Mesendoderm (in vitro differentiated cells): ENCODE measurements around the gene GRIK4. TPM values are rescaled to one million over a fixed set of nuclear protein-coding genes. Genes with fewer than 3 reads are reported as not detected.

Source experiments
- DNase-seq: peaks from one replicate; pipeline ENCODE4 v3.0.0; 2013
- H2AK5ac ChIP-seq: 2 replicates; pipeline ENCODE4 v1.6.1; 2013; ENCODE audit warnings: low read length, inconsistent platforms
- H2BK120ac ChIP-seq: 2 replicates; pipeline ENCODE4 v1.6.1; 2013; ENCODE audit warnings: low read depth, mild to moderate bottlenecking, low read length, moderate library complexity, mixed read lengths
- H2BK15ac ChIP-seq: replicated peaks from 2 replicates; pipeline ENCODE4 v1.6.1; 2013; ENCODE audit warnings: low read depth, mild to moderate bottlenecking, moderate library complexity
- H2BK5ac ChIP-seq: 2 replicates; pipeline ENCODE4 v1.6.1; 2013; ENCODE audit warnings: low read length, inconsistent platforms
- H3K18ac ChIP-seq: 2 replicates; pipeline ENCODE4 v1.6.1; 2013; ENCODE audit warnings: mild to moderate bottlenecking, low read length, mixed read lengths
- H3K23ac ChIP-seq: one replicate; pipeline ENCODE4 v1.6.1; 2013; ENCODE audit warnings: low read length
- H3K27ac ChIP-seq: 2 replicates; pipeline ENCODE4 v1.5.1; 2013; ENCODE audit warnings: low read depth, mild to moderate bottlenecking, inconsistent platforms, low read length, moderate library complexity
- H3K27me3 ChIP-seq: 2 replicates; pipeline ENCODE4 v1.6.1; 2013; ENCODE audit warnings: low read length, control low read depth, mild to moderate bottlenecking, inconsistent platforms; ENCODE audit not compliant: insufficient read depth, poor library complexity
- H3K36me3 ChIP-seq: 2 replicates; pipeline ENCODE4 v1.6.1; 2013; ENCODE audit warnings: low read length, inconsistent platforms; ENCODE audit not compliant: control insufficient read depth, insufficient read depth
- H3K4ac ChIP-seq: one replicate; pipeline ENCODE4 v1.6.1; 2013; ENCODE audit warnings: low read depth, mild to moderate bottlenecking, low read length, moderate library complexity
- H3K4me1 ChIP-seq: 2 replicates; pipeline ENCODE4 v1.6.1; 2013; ENCODE audit warnings: low read depth, low read length, inconsistent platforms; ENCODE audit not compliant: control insufficient read depth
- H3K4me2 ChIP-seq: 2 replicates; pipeline ENCODE4 v1.6.1; 2013; ENCODE audit warnings: low read length
- H3K4me3 ChIP-seq: 2 replicates; pipeline ENCODE4 v1.5.1; 2013; ENCODE audit warnings: mild to moderate bottlenecking, low read length
- H3K56ac ChIP-seq: one replicate; pipeline ENCODE4 v1.6.1; 2013; ENCODE audit warnings: low read length
- H3K79me1 ChIP-seq: 2 replicates; pipeline ENCODE4 v1.6.1; 2013; ENCODE audit warnings: low read length, inconsistent platforms
- H3K79me2 ChIP-seq: 2 replicates; pipeline ENCODE4 v1.6.1; 2013; ENCODE audit warnings: mild to moderate bottlenecking, low read length; ENCODE audit not compliant: control insufficient read depth, insufficient read depth
- H3K9ac ChIP-seq: 2 replicates; pipeline ENCODE4 v1.6.1; 2013; ENCODE audit warnings: low read length, inconsistent platforms
- H4K5ac ChIP-seq: one replicate; pipeline ENCODE4 v1.6.1; 2013; ENCODE audit warnings: low read length
- H4K8ac ChIP-seq: one replicate; pipeline ENCODE4 v1.6.1; 2013; ENCODE audit warnings: low read depth, mild to moderate bottlenecking, control low read depth, low read length, moderate library complexity
- WGBS: extraction: QIAGEN DNeasy Blood & Tissue Kit; methylation state at CpG from one replicate; pipeline ENCODE4 v1.1.7; 2013; ENCODE audit warnings: low lambda C conversion rate, missing lambda C conversion rate; ENCODE audit not compliant: insufficient coverage; ENCODE audit errors: extremely low coverage; 5-methylcytosine and 5-hydroxymethylcytosine counted together
- polyA plus RNA-seq, 2 experiments: library from polyadenylated mRNA; stranded (reverse); fragments of 200-250 nt; gene quantifications; one replicate each; pipeline ENCODE4 v1.2.3, GENCODE V29; 2013

The GRIK4 gene, protein sequence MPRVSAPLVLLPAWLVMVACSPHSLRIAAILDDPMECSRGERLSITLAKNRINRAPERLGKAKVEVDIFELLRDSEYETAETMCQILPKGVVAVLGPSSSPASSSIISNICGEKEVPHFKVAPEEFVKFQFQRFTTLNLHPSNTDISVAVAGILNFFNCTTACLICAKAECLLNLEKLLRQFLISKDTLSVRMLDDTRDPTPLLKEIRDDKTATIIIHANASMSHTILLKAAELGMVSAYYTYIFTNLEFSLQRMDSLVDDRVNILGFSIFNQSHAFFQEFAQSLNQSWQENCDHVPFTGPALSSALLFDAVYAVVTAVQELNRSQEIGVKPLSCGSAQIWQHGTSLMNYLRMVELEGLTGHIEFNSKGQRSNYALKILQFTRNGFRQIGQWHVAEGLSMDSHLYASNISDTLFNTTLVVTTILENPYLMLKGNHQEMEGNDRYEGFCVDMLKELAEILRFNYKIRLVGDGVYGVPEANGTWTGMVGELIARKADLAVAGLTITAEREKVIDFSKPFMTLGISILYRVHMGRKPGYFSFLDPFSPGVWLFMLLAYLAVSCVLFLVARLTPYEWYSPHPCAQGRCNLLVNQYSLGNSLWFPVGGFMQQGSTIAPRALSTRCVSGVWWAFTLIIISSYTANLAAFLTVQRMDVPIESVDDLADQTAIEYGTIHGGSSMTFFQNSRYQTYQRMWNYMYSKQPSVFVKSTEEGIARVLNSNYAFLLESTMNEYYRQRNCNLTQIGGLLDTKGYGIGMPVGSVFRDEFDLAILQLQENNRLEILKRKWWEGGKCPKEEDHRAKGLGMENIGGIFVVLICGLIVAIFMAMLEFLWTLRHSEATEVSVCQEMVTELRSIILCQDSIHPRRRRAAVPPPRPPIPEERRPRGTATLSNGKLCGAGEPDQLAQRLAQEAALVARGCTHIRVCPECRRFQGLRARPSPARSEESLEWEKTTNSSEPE
- polyA plus RNA-seq (2013, experiment 1 of 2): 1.4 TPM
- polyA plus RNA-seq (2013, experiment 2 of 2): 1.6 TPM

DNA sequence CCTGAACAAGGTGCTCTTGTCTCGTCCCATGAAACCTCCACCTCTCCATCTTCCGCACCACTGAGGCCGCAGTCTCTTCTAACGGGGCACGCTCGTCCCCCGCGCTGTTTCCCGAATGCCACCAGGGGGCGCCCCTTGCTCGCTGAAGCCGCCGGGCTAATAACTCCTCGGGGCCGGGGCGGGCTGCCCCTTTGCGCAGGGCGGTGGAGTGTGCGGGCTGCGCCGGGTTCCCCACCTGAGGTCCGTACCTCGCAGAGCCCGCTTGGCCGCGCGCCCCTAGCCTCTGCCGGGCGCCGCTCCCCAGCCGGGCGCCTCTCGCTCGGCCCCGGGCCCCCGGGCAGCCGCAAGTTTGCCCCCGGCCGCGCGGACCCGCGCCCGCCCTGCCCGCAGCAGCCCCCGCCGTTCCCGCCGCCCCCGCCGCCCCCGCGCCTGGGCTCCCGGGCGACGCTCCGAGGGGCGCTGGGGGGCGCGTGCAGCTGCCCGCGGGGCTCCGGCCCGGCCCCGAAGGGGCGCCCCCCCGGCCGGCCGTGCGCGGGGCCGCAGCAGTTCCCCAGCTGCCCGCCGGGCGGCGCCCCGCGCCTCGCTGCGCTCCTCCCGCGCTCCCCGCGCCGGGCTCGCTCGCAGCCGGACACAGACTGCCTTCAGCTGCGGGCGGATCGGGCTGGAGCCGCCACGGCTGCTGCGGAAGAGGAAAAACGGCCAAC, at the start of gene GRIK4:
Gene GRIK4 (plus strand): TSS at position 633 of the 704 bp plus-strand sequence. CDS start 148,571 bp downstream, outside the sequence.
- Histone ChIP-seq H2BK120ac (no peak within 1 kb of the TSS), H3K27me3 (no peaks in the 10 kb centered on the region), H2BK5ac (no peak within 1 kb of the TSS), H3K18ac (peak within 1 kb of the TSS; percentile 82), H3K36me3 (no peaks in the 10 kb centered on the region), H4K5ac (no peak within 1 kb of the TSS), H3K27ac (no peak within 1 kb of the TSS), H3K4ac (no peak within 1 kb of the TSS), H3K79me2 (no peaks in the 10 kb centered on the region), H3K23ac (no peak within 1 kb of the TSS), H3K4me1 (no peaks in the 10 kb centered on the region), H2AK5ac (no peak within 1 kb of the TSS), H3K79me1 (no peaks in the 10 kb centered on the region), H3K56ac (peak within 1 kb of the TSS; percentile 70), H3K4me3 (no peak within 1 kb of the TSS), H2BK15ac (no peak within 1 kb of the TSS), H4K8ac (no peak within 1 kb of the TSS), H3K4me2 (peak within 1 kb of the TSS; percentile 78), H3K9ac (peak within 1 kb of the TSS; percentile 49)
- peak; percentile 82 for DNase-seq
- WGBS: no CpG with 5 or more reads among the region's 95 CpGs

- Histone ChIP-seq H3K27me3 (no peaks in the 10 kb centered on the region), H3K23ac (no peak overlapping the region), H3K4me2 (no peak overlapping the region), H4K8ac (no peak overlapping the region), H2BK15ac (no peak overlapping the region), H2BK5ac (no peak overlapping the region), H3K79me1 (no peaks in the 10 kb centered on the region), H3K4me3 (no peak overlapping the region), H3K36me3 (peaks cover 4% of the 10 kb centered on the region), H3K18ac (no peak overlapping the region), H2AK5ac (no peak overlapping the region), H2BK120ac (no peak overlapping the region), H4K5ac (no peak overlapping the region), H3K56ac (no peak overlapping the region), H3K4me1 (no peaks in the 10 kb centered on the region), H3K4ac (no peak overlapping the region), H3K9ac (no peak overlapping the region), H3K27ac (no peak overlapping the region), H3K79me2 (no peaks in the 10 kb centered on the region)
- no peak for DNase-seq
- no CpG with 5 or more reads among the region's 2 CpGs for WGBS
Observed at GRCh38 chr11:120462825-120463224, 48.7 kb upstream of the GRIK4 start.

GRCh38 chr11:120465921-120466534, 45.5 kb upstream of the GRIK4 start:
- Histone ChIP-seq H3K4ac (no peak overlapping the region), H3K18ac (no peak overlapping the region), H2BK15ac (no peak overlapping the region), H3K23ac (no peak overlapping the region), H4K8ac (no peak overlapping the region), H3K36me3 (peaks cover 4% of the 10 kb centered on the region), H3K4me3 (no peak overlapping the region), H3K79me2 (no peaks in the 10 kb centered on the region), H2AK5ac (no peak overlapping the region), H3K79me1 (no peaks in the 10 kb centered on the region), H3K27ac (no peak overlapping the region), H3K27me3 (no peaks in the 10 kb centered on the region), H3K4me1 (no peaks in the 10 kb centered on the region), H2BK120ac (no peak overlapping the region), H3K4me2 (no peak overlapping the region), H3K9ac (no peak overlapping the region), H3K56ac (no peak overlapping the region), H2BK5ac (no peak overlapping the region), H4K5ac (no peak overlapping the region)
- DNase-seq: no peak
- WGBS: no CpG with 5 or more reads among the region's 6 CpGs

DNA sequence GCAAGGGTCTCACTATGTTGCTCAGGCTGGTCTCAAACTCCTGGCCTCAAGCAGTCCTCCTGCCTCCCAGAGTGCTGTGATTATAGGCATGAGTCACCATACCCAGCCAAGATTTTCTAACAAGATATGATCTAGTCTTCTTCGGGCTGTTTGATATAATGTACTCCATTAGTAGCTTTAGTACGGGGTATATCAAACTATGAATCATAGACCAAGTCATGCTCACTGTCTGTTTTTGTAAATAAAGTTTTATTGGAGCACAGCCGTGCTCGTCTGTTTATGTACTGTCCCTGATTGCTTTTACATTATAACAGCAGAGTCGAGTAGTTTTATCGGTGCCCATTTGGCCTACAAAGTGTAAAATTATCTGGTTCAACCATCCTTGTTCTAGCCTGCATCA, 43.9 kb upstream of the GRIK4 start:
- no peak overlapping the region for H3K9ac ChIP-seq
- H3K4me1 ChIP-seq: no peaks in the 10 kb centered on the region
- no peaks in the 10 kb centered on the region for H3K27me3 ChIP-seq
- no peak overlapping the region for H2BK120ac ChIP-seq
- H2BK5ac ChIP-seq: no peak overlapping the region
- H3K23ac ChIP-seq: no peak overlapping the region
- no peak overlapping the region for H3K56ac ChIP-seq
- no CpG with 5 or more reads among the region's 6 CpGs for WGBS
- DNase-seq: no peak
- no peak overlapping the region for H3K4me2 ChIP-seq
- no peak overlapping the region for H3K4me3 ChIP-seq
- no peaks in the 10 kb centered on the region for H3K79me1 ChIP-seq
- no peak overlapping the region for H4K5ac ChIP-seq
- no peak overlapping the region for H3K18ac ChIP-seq
- H3K36me3 ChIP-seq: peaks cover 1% of the 10 kb centered on the region
- H3K4ac ChIP-seq: no peak overlapping the region
- H3K27ac ChIP-seq: no peak overlapping the region
- H3K79me2 ChIP-seq: no peaks in the 10 kb centered on the region
- H4K8ac ChIP-seq: no peak overlapping the region
- no peak overlapping the region for H2BK15ac ChIP-seq
- no peak overlapping the region for H2AK5ac ChIP-seq

DNA sequence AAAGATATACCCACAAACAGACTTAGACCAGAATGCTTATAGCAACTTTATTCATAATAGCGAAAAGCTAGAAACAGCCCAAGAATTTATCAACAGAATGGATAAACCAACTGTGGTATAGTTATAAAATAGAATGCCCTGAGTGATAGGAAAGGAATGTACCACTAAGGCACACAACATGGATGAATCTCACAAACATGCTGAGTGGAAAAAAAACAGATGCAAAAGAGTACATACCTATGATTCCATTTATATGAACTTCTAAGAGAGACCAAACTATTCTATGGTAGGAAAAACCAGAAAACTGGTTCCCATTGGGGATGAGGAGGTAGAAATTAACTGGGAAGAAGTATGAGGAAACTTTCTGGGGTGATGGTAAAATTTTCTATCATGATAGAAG, 40.4 kb upstream of the GRIK4 start:
- Histone ChIP-seq H3K27me3 (no peaks in the 10 kb centered on the region), H3K79me1 (no peaks in the 10 kb centered on the region), H3K23ac (no peak overlapping the region), H3K4ac (no peak overlapping the region), H4K8ac (no peak overlapping the region), H3K79me2 (no peaks in the 10 kb centered on the region), H2BK15ac (no peak overlapping the region), H3K56ac (no peak overlapping the region), H3K4me1 (no peaks in the 10 kb centered on the region), H3K4me2 (no peak overlapping the region), H2AK5ac (no peak overlapping the region), H4K5ac (no peak overlapping the region), H3K18ac (no peak overlapping the region), H2BK120ac (no peak overlapping the region), H3K36me3 (no peaks in the 10 kb centered on the region), H3K9ac (no peak overlapping the region), H2BK5ac (no peak overlapping the region), H3K4me3 (no peak overlapping the region), H3K27ac (no peak overlapping the region)
- WGBS: no CpG with 5 or more reads among the region's 1 CpG
- DNase-seq: no peak
